DND-41 (cell line): Measurements from ENCODE around the gene ZNF45.

Experiments used
- ATAC-seq: fragments of 200-7000 bp; cut with Tn5 transposase; 3 replicates; pipeline ENCODE4 v1.9.1; 2021; ENCODE audit warnings: low read depth; ENCODE audit not compliant: insufficient read depth
- DNase-seq: peaks from one replicate; pipeline ENCODE4 v3.0.0-alpha.2; 2020
- H2AFZ ChIP-seq: 2 replicates; pipeline ENCODE4 v1.6.0; 2012; ENCODE audit warnings: low read depth, low read length
- H3K27ac ChIP-seq: 2 replicates; pipeline ENCODE4 v1.5.1; 2012; ENCODE audit warnings: low read length, inconsistent platforms
- H3K27me3 ChIP-seq: fragments of 200-600 bp; sonication (generic); 2 replicates; pipeline ENCODE4 v1.6.0; 2012; ENCODE audit warnings: low read length, mild to moderate bottlenecking, inconsistent platforms; ENCODE audit not compliant: insufficient read depth, poor library complexity
- H3K36me3 ChIP-seq: 2 replicates; pipeline ENCODE4 v1.5.1; 2012; ENCODE audit warnings: low read length, inconsistent platforms; ENCODE audit not compliant: insufficient read depth
- H3K4me1 ChIP-seq: 2 replicates; pipeline ENCODE4 v1.5.1; 2012; ENCODE audit warnings: mild to moderate bottlenecking, low read length; ENCODE audit not compliant: insufficient read depth
- H3K4me2 ChIP-seq: 2 replicates; pipeline ENCODE4 v1.6.0; 2012; ENCODE audit warnings: mild to moderate bottlenecking, moderate library complexity, low read length, inconsistent platforms; ENCODE audit not compliant: insufficient read depth
- H3K4me3 ChIP-seq, 2 experiments: fragments of 200-600 bp in 1 of 2; shearing (Covaris generic) in 1 of 2; 2 replicates each; pipeline ENCODE4 v1.5.1; 2012 to 2016; ENCODE audit warnings: inconsistent platforms in 2 of 2, low read length in 2 of 2, mild to moderate bottlenecking in 2 of 2, low read depth in 1 of 2, moderate library complexity in 1 of 2
- H3K79me2 ChIP-seq: 2 replicates; pipeline ENCODE4 v1.6.0; 2012; ENCODE audit warnings: low read length, inconsistent platforms; ENCODE audit not compliant: insufficient read depth
- H3K9ac ChIP-seq: 2 replicates; pipeline ENCODE4 v1.6.0; 2012; ENCODE audit warnings: low read depth, mild to moderate bottlenecking, inconsistent platforms, low read length, moderate library complexity
- H3K9me3 ChIP-seq: 2 replicates; pipeline ENCODE4 v1.5.1; 2012; ENCODE audit warnings: low read length, moderate library complexity, mild to moderate bottlenecking, inconsistent platforms; ENCODE audit not compliant: insufficient read depth, severe bottlenecking
- H4K20me1 ChIP-seq: 2 replicates; pipeline ENCODE4 v1.6.0; 2012; ENCODE audit warnings: low read length; ENCODE audit not compliant: insufficient read depth
- EZH2 ChIP-seq: IDR thresholded peaks from 3 replicates; pipeline ENCODE4 v1.6.1; 2012; ENCODE audit warnings: borderline replicate concordance, low read depth, mild to moderate bottlenecking, moderate library complexity, low read length, inconsistent platforms; ENCODE audit not compliant: severe bottlenecking
- TF ChIP-seq, protein P1 (sequence below): IDR thresholded peaks from 2 replicates; pipeline ENCODE4 v1.5.1; 2012; ENCODE audit warnings: borderline replicate concordance, low read length, moderate library complexity, mild to moderate bottlenecking; ENCODE audit not compliant: poor library complexity, severe bottlenecking; ENCODE audit errors: extremely low read depth

The ZNF45 gene

DNA sequence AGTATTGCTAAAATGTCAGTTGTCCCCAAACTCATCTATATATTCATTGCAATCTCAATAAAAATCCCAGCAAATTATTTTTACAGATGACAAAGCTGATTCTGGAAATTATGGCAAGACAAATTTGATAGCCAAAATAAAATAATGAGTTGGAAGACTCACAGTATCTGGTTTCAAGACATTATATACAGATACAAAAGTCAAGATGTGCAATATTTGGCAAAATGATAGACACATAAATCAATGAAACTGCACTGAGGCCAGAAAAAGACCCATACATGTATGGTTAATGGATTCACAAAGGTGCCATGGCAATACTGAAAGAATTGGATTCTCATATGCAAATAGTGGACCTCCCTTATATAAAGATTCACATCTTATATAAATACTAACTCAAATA lies 24.2 kb downstream of the ZNF45 start:
- no peak overlapping the region for H3K27ac ChIP-seq
- H3K4me2 ChIP-seq, result no peak overlapping the region
- TF ChIP-seq EZH2, result no peak
- TF ChIP-seq, protein P1, sequence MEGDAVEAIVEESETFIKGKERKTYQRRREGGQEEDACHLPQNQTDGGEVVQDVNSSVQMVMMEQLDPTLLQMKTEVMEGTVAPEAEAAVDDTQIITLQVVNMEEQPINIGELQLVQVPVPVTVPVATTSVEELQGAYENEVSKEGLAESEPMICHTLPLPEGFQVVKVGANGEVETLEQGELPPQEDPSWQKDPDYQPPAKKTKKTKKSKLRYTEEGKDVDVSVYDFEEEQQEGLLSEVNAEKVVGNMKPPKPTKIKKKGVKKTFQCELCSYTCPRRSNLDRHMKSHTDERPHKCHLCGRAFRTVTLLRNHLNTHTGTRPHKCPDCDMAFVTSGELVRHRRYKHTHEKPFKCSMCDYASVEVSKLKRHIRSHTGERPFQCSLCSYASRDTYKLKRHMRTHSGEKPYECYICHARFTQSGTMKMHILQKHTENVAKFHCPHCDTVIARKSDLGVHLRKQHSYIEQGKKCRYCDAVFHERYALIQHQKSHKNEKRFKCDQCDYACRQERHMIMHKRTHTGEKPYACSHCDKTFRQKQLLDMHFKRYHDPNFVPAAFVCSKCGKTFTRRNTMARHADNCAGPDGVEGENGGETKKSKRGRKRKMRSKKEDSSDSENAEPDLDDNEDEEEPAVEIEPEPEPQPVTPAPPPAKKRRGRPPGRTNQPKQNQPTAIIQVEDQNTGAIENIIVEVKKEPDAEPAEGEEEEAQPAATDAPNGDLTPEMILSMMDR, result no peak
- no peaks in the 10 kb centered on the region for H3K4me1 ChIP-seq
- H3K9me3 ChIP-seq, result peaks cover 34% of the 10 kb centered on the region
- no peak for DNase-seq
- H4K20me1 ChIP-seq, result no peaks in the 10 kb centered on the region
- H3K9ac ChIP-seq, result no peak overlapping the region
- no peak overlapping the region for H2AFZ ChIP-seq
- H3K27me3 ChIP-seq, result no peaks in the 10 kb centered on the region
- no peak for ATAC-seq
- no peaks in the 10 kb centered on the region for H3K79me2 ChIP-seq
- peaks cover 30% of the 10 kb centered on the region for H3K36me3 ChIP-seq
- H3K4me3 ChIP-seq, result no peak overlapping the region

DNA sequence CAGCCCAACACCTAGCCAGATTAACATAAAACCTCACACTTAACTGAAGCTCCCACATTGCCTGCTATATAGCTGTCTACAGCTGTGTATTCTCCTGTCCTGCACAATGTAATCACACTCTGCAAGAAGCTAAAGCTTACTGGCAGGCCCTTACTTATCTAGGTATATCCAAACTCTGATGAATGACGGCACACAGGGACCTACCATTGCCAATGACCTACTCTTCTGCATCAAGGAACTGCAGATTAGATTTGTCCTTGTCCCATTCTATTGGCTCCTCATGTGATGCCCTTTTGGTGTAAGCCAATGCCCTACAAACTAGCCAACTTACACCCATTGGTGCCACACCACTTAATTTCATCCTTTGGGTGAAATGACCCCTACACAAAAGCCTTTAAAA lies 26.4 kb downstream of the ZNF45 start:
- H3K27me3 ChIP-seq, result no peaks in the 10 kb centered on the region
- H3K4me1 ChIP-seq, result no peaks in the 10 kb centered on the region
- DNase-seq, result no peak
- no peak overlapping the region for H3K9ac ChIP-seq
- no peak overlapping the region for H3K4me2 ChIP-seq
- no peaks in the 10 kb centered on the region for H4K20me1 ChIP-seq
- no peak overlapping the region for H3K27ac ChIP-seq
- H3K4me3 ChIP-seq, result no peak overlapping the region
- H3K9me3 ChIP-seq, result peaks cover 13% of the 10 kb centered on the region
- H2AFZ ChIP-seq, result no peak overlapping the region
- peaks cover 8% of the 10 kb centered on the region for H3K36me3 ChIP-seq
- no peak for TF ChIP-seq EZH2
- TF ChIP-seq, protein P1, result no peak
- ATAC-seq, result no peak
- H3K79me2 ChIP-seq, result no peaks in the 10 kb centered on the region

DNA sequence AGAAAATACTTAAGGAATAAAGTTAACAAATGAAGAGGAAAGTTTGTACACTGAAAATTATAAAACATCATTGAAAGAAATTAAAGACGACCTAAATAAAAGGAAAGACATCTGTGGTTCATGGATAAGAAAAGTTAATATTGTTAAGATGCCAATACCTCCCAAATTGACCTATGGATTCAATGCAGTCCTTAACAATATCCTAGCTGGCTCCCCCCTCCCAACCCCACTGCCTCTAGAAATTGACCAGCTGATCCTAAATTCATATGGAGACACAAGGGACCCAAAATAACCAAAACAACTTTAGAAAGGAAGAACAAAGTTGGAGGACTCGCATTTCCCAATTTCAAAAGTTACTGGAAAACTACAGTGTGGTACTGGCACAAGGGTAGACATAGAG lies 28.3 kb downstream of the ZNF45 start:
- no peaks in the 10 kb centered on the region for H3K9me3 ChIP-seq
- no peak overlapping the region for H3K9ac ChIP-seq
- no peak for DNase-seq
- H3K4me2 ChIP-seq, result no peak overlapping the region
- H3K36me3 ChIP-seq, result no peaks in the 10 kb centered on the region
- H3K27ac ChIP-seq, result no peak overlapping the region
- no peak overlapping the region for H2AFZ ChIP-seq
- no peaks in the 10 kb centered on the region for H3K4me1 ChIP-seq
- no peaks in the 10 kb centered on the region for H3K79me2 ChIP-seq
- H3K27me3 ChIP-seq, result no peaks in the 10 kb centered on the region
- no peaks in the 10 kb centered on the region for H4K20me1 ChIP-seq
- no peak for TF ChIP-seq EZH2
- TF ChIP-seq, protein P1, result no peak
- no peak for ATAC-seq
- H3K4me3 ChIP-seq, result no peak overlapping the region

DNA sequence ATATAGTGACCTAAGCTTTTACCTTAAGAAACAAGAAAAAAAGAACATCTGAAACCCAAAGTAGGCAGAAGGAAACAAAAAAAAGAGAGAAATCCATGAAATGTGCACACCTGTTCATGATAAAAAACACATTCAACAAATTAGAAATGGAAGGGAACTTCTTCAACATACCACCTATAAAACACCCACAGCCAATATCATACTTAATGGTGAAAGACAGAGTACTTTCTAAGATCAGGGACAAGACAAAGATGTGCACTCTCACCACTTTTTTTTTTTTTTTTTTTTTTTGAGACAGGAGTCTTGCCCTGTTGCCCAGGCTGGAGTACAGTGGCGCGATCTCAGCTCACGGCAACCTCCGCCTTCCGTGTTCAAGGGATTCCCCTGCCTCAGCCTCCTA lies 29.2 kb downstream of the ZNF45 start:
- H4K20me1 ChIP-seq, result no peaks in the 10 kb centered on the region
- no peaks in the 10 kb centered on the region for H3K36me3 ChIP-seq
- H3K4me3 ChIP-seq, result no peak overlapping the region
- TF ChIP-seq, protein P1, result no peak
- no peak for TF ChIP-seq EZH2
- no peaks in the 10 kb centered on the region for H3K9me3 ChIP-seq
- ATAC-seq (no peak), DNase-seq (no peak)
- no peak overlapping the region for H3K9ac ChIP-seq
- no peak overlapping the region for H3K4me2 ChIP-seq
- no peak overlapping the region for H2AFZ ChIP-seq
- H3K4me1 ChIP-seq, result no peaks in the 10 kb centered on the region
- H3K27me3 ChIP-seq, result no peaks in the 10 kb centered on the region
- H3K27ac ChIP-seq, result no peak overlapping the region
- H3K79me2 ChIP-seq, result no peaks in the 10 kb centered on the region
